Ishikawa (cell line): ENCODE data around the gene POLD1.

Experiments
- EP300 ChIP-seq: IDR thresholded peaks from 2 replicates; pipeline ENCODE4 v1.6.1; 2012; ENCODE audit warnings: borderline replicate concordance
- RAD21 ChIP-seq: IDR thresholded peaks from 2 replicates; pipeline ENCODE4 v1.6.1; 2012; ENCODE audit warnings: low read depth
- REST ChIP-seq: IDR thresholded peaks from 2 replicates; pipeline ENCODE4 v1.6.1; 2012; ENCODE audit warnings: low read depth, mild to moderate bottlenecking
- YY1 ChIP-seq: IDR thresholded peaks from 2 replicates; pipeline ENCODE4 v1.6.1; 2012; ENCODE audit warnings: low read depth

GRCh38 chr19:50447053-50447452, 62.9 kb downstream of the POLD1 start:
- no peak for TF ChIP-seq RAD21
- no peak for TF ChIP-seq YY1
- TF ChIP-seq EP300, result no peak
- TF ChIP-seq REST, result no peak
